ENCODE results near the gene RBFOX2. TPM values are rescaled to one million over a fixed set of nuclear protein-coding genes. Genes with fewer than 3 reads are reported as not detected.

Gene RBFOX2
- total and polyA plus RNA-seq, 4 donors: 14.2 to 53.6 (median 25.6) TPM

GRCh38 chr22:36008565-36008964, 20.1 kb downstream of the RBFOX2 start:
- no peaks in the 10 kb centered on the region for H3K36me3 ChIP-seq (ENCODE audit: control insufficient read depth in 4 of 4, insufficient read depth in 3 of 4, low read depth in 1 of 4, low read length in 3 of 4)
- no peak overlapping the region for H3K4me3 ChIP-seq (ENCODE audit: low read depth in 1 of 3, low read length in 3 of 3)
- 78% methylated on average over 3 of the region's 3 CpGs for WGBS
- no peaks in the 10 kb centered on the region for H3K9me3 ChIP-seq (ENCODE audit: control insufficient read depth in 4 of 4, low read length in 3 of 4)
- peaks cover 5 to 62% (median 35%) of the 10 kb centered on the region in 4 donors for H3K4me1 ChIP-seq (ENCODE audit: control insufficient read depth in 4 of 4, insufficient read depth in 4 of 4, low read length in 3 of 4)
- TF ChIP-seq EGR1 (IDR thresholded peaks at IDR 0.05; ENCODE audit: low read depth in 2 of 2) (no peak), RXRA (IDR thresholded peaks at IDR 0.05) (no peak), HNF4A (conservative IDR thresholded peaks at IDR 0.05) (no peak), ATF3 (IDR thresholded peaks at IDR 0.05) (no peak), ZBTB33 (IDR thresholded peaks at IDR 0.05) (no peak), YY1 (IDR thresholded peaks at IDR 0.05) (no peak), CTCF (IDR thresholded peaks at IDR 0.05; ENCODE audit: low read depth, low read length, missing input control) (no peak), JUND (IDR thresholded peaks at IDR 0.05) (no peak), RAD21 (IDR thresholded peaks at IDR 0.05) (no peak), REST (IDR thresholded peaks at IDR 0.05) (no peak), SP1 (IDR thresholded peaks at IDR 0.05) (no peak), GABPA (IDR thresholded peaks at IDR 0.05 in 1 of 2, conservative IDR thresholded peaks at IDR 0.05 in 1 of 2) (no peak), FOXA2 (IDR thresholded peaks at IDR 0.05) (no peak), MAX (IDR thresholded peaks at IDR 0.05) (no peak)
- no peak overlapping the region for H3K27ac ChIP-seq (ENCODE audit: low read depth in 1 of 2, low read length in 2 of 2)
- no peaks in the 10 kb centered on the region for H3K27me3 ChIP-seq (ENCODE audit: control insufficient read depth in 4 of 4, insufficient read depth in 4 of 4, low read length in 3 of 4)
- no peak for DNase-seq (ENCODE audit: low spot score)
- no peak overlapping the region for H3K9ac ChIP-seq (ENCODE audit: low read depth in 1 of 2, low read length in 2 of 2)

- Histone ChIP-seq H3K36me3 (ENCODE audit: control insufficient read depth in 4 of 4, insufficient read depth in 3 of 4, low read depth in 1 of 4, low read length in 3 of 4) (no peaks in the 10 kb centered on the region), H3K4me3 (ENCODE audit: low read depth in 1 of 3, low read length in 3 of 3) (no peak overlapping the region), H3K9ac (ENCODE audit: low read depth in 1 of 2, low read length in 2 of 2) (no peak overlapping the region), H3K27ac (ENCODE audit: low read depth in 1 of 2, low read length in 2 of 2) (no peak overlapping the region), H3K9me3 (ENCODE audit: control insufficient read depth in 4 of 4, low read length in 3 of 4) (no peaks in the 10 kb centered on the region), H3K4me1 (ENCODE audit: control insufficient read depth in 4 of 4, insufficient read depth in 4 of 4, low read length in 3 of 4) (peaks cover 5 to 59% (median 35%) of the 10 kb centered on the region in 4 donors), H3K27me3 (ENCODE audit: control insufficient read depth in 4 of 4, insufficient read depth in 4 of 4, low read length in 3 of 4) (no peaks in the 10 kb centered on the region)
- DNase-seq (ENCODE audit: low spot score): no peak
- no peak for TF ChIP-seq HNF4G (IDR thresholded peaks at IDR 0.05)
- TF ChIP-seq HNF4A (conservative IDR thresholded peaks at IDR 0.05): no peak
- no peak for TF ChIP-seq TAF1 (conservative IDR thresholded peaks at IDR 0.05)
- TF ChIP-seq FOXA2 (IDR thresholded peaks at IDR 0.05): no peak
- TF ChIP-seq GABPA (IDR thresholded peaks at IDR 0.05 in 1 of 2, conservative IDR thresholded peaks at IDR 0.05 in 1 of 2): no peak
These were observed 20.5 kb downstream of the RBFOX2 start for GRCh38 chr22:36008131-36008530.
